DND-41 (cell line): ENCODE measurements around the gene CACNB2.

Experiments
- CTCF ChIP-seq: IDR thresholded peaks from 2 replicates; pipeline ENCODE4 v1.5.1; 2012; ENCODE audit warnings: borderline replicate concordance, low read length, moderate library complexity, mild to moderate bottlenecking; ENCODE audit not compliant: poor library complexity, severe bottlenecking; ENCODE audit errors: extremely low read depth
- EZH2 ChIP-seq: IDR thresholded peaks from 3 replicates; pipeline ENCODE4 v1.6.1; 2012; ENCODE audit warnings: borderline replicate concordance, low read depth, mild to moderate bottlenecking, moderate library complexity, low read length, inconsistent platforms; ENCODE audit not compliant: severe bottlenecking

- TF ChIP-seq CTCF (no peak), EZH2 (no peak)
Measured at GRCh38 chr10:18332484-18332883, 192.3 kb downstream of the CACNB2 start.
